HCT116 (cell line): ENCODE data around the gene CFAP300. TPM values are rescaled to one million over a fixed set of nuclear protein-coding genes. Genes with fewer than 3 reads are reported as not detected.

Source experiments
- ATAC-seq: fragments of 200-7000 bp; cut with Tn5 transposase; 2 replicates; pipeline ENCODE4 v1.9.1; 2020; ENCODE audit warnings: mild to moderate bottlenecking, moderate library complexity
- BruUV-seq: library from RNA; stranded (reverse); fragments of 400-500 nt; replicated peaks from 2 replicates; lab custom pipeline; 2021; lab: Mats Ljungman, UMichigan
- CTCF ChIA-PET: fragments of 300-600 bp; sonication (Branson Sonifier 250); formaldehyde crosslinking; loops from one replicate; lab custom pipeline; 2021; ENCODE audit warnings: antibody characterized with exemption; lab: Charles Lee
- POLR2A ChIA-PET: fragments of 300-600, 350-600 bp; sonication (Branson Sonifier 250); formaldehyde crosslinking; loops from one replicate; lab custom pipeline; 2021; ENCODE audit warnings: antibody characterized with exemption; lab: Charles Lee
- RAD21 ChIA-PET, 2 experiments: fragments of 300-600 bp; sonication (Branson Sonifier 250); formaldehyde crosslinking; loops; one replicate each; lab custom pipeline; 2023; ENCODE audit warnings: low total read pairs in 2 of 2; ENCODE audit not compliant: uncharacterized antibody in 2 of 2, unreplicated experiment in 2 of 2, low non-redundant PET in 1 of 2; lab: Charles Lee
- DNase-seq: peaks from one replicate; pipeline ENCODE4 v3.0.0-alpha.2; 2010; ENCODE audit warnings: low read depth, low spot score
- H2AFZ ChIP-seq: fragments of 200-600 bp; shearing (Covaris generic), sonication (generic); 2 replicates; pipeline ENCODE4 v1.6.1; 2017; ENCODE audit warnings: low read depth, mixed run types, mixed read lengths, antibody characterized with exemption, low read length; ENCODE audit not compliant: poor library complexity, severe bottlenecking
- H3K27ac ChIP-seq: 2 replicates; pipeline ENCODE4 v1.5.1; 2012; ENCODE audit warnings: low read depth, low read length
- H3K27me3 ChIP-seq: fragments of 200-600 bp; sonication (generic); 2 replicates; pipeline ENCODE4 v1.6.1; 2016; ENCODE audit warnings: mixed run types, low read length, mixed read lengths; ENCODE audit not compliant: insufficient read depth
- H3K36me3 ChIP-seq, 2 experiments: fragments of 200-500 bp in 1 of 2; fragments of 200-600 bp in 1 of 2; sonication (Bioruptor generic) in 1 of 2; sonication (generic) in 1 of 2; 2 replicates each; pipeline versions ENCODE4 v1.5.1 to v1.6.1; 2014 to 2016; ENCODE audit warnings: low read length in 2 of 2, inconsistent platforms in 1 of 2, mixed read lengths in 1 of 2, mixed run types in 1 of 2; ENCODE audit not compliant: insufficient read depth in 2 of 2, control insufficient read depth in 1 of 2
- H3K4me1 ChIP-seq, 2 experiments: fragments of 200-600 bp in 1 of 2; sonication (generic) in 1 of 2; 2 replicates each; pipeline versions ENCODE4 v1.5.1 to v1.6.1; 2012 to 2017; ENCODE audit warnings: low read length in 2 of 2, inconsistent platforms in 1 of 2, mild to moderate bottlenecking in 1 of 2, mixed read lengths in 1 of 2, mixed run types in 1 of 2, moderate library complexity in 1 of 2; ENCODE audit not compliant: insufficient read depth in 2 of 2, control insufficient read depth in 1 of 2
- H3K4me2 ChIP-seq: fragments of 200-600 bp; sonication (generic); 2 replicates; pipeline ENCODE4 v1.6.1; 2017; ENCODE audit warnings: mixed run types, low read length, mixed read lengths
- H3K4me3 ChIP-seq, 2 experiments: fragments of 200-600 bp in 1 of 2; sonication (generic) in 1 of 2; replicated peaks in 1 of 2; 2 replicates each; pipeline ENCODE4 v1.5.1; 2011 to 2016; ENCODE audit warnings: low read length in 2 of 2, control low read depth in 1 of 2, low read depth in 1 of 2, mild to moderate bottlenecking in 1 of 2, mixed read lengths in 1 of 2, mixed run types in 1 of 2
- H3K79me2 ChIP-seq: fragments of 200-600 bp; sonication (generic); 2 replicates; pipeline ENCODE4 v1.6.1; 2017; ENCODE audit warnings: mild to moderate bottlenecking, mixed run types, low read length, moderate library complexity, mixed read lengths; ENCODE audit not compliant: insufficient read depth
- H3K9ac ChIP-seq: fragments of 200-600 bp; sonication (generic); 2 replicates; pipeline ENCODE4 v1.6.1; 2016; ENCODE audit warnings: low read length, mixed read lengths
- H3K9me2 ChIP-seq: fragments of 200-600 bp; sonication (generic), shearing (Covaris generic); 2 replicates; pipeline ENCODE4 v1.6.1; 2017; ENCODE audit warnings: mixed run types, mild to moderate bottlenecking, moderate library complexity; ENCODE audit not compliant: insufficient read depth
- H3K9me3 ChIP-seq, 2 experiments: fragments of 200-500 bp in 1 of 2; fragments of 200-600 bp in 1 of 2; sonication (Bioruptor generic) in 1 of 2; sonication (generic) in 1 of 2; 2 replicates each; pipeline ENCODE4 v1.6.1; 2014 to 2017; ENCODE audit warnings: low read length in 2 of 2, mixed read lengths in 2 of 2, inconsistent platforms in 1 of 2, low read depth in 1 of 2, mild to moderate bottlenecking in 1 of 2, mixed run types in 1 of 2, moderate library complexity in 1 of 2; ENCODE audit not compliant: control insufficient read depth in 1 of 2, insufficient read depth in 1 of 2
- H4K20me1 ChIP-seq: fragments of 200-600 bp; sonication (generic), shearing (Covaris generic); 2 replicates; pipeline ENCODE4 v1.6.1; 2017; ENCODE audit warnings: mixed run types, mild to moderate bottlenecking, moderate library complexity; ENCODE audit not compliant: insufficient read depth
- CEBPB ChIP-seq: IDR thresholded peaks from 2 replicates; pipeline ENCODE4 v1.6.1; 2012; ENCODE audit warnings: low read depth
- CTCF ChIP-seq, 3 experiments: fragments of 200-600 bp in 1 of 3; sonication (generic) in 1 of 3; IDR thresholded peaks in 2 of 3; conservative IDR thresholded peaks in 1 of 3; 2 replicates each; pipeline ENCODE4 v1.5.1; 2012 to 2017; ENCODE audit warnings: low read depth in 2 of 3, low read length in 2 of 3, antibody characterized with exemption in 1 of 3, borderline replicate concordance in 1 of 3, control low read depth in 1 of 3, mild to moderate bottlenecking in 1 of 3, mixed read lengths in 1 of 3, mixed run types in 1 of 3, moderate library complexity in 1 of 3; ENCODE audit not compliant: insufficient read depth in 1 of 3
- FOSL1 ChIP-seq: IDR thresholded peaks from 2 replicates; pipeline ENCODE4 v1.6.1; 2012; ENCODE audit warnings: low read depth
- JUND ChIP-seq: IDR thresholded peaks from 2 replicates; pipeline ENCODE4 v1.6.1; 2012
- REST ChIP-seq: IDR thresholded peaks from 2 replicates; pipeline ENCODE4 v1.6.1; 2012; ENCODE audit warnings: low read depth
- intact Hi-C: fragments of 100-400 bp; cut with micrococcal nuclease; formaldehyde crosslinking; loops from 2 replicates; pipeline ENCODE4 v1.10.0; 2022
- total RNA-seq: library from RNA; stranded (reverse); gene quantifications from one replicate; pipeline ENCODE4 v1.2.1, GENCODE V29; 2021; ENCODE audit not compliant: unreplicated experiment

CFAP300 gene
- total RNA-seq, 1 experiment from 2014 or later, result not detected

- DNase-seq, result no peak
- H4K20me1 ChIP-seq, result no peaks in the 10 kb centered on the region
- intact Hi-C loops, result no loop called here
- BruUV-seq, result no TSS peak
- TF ChIP-seq CTCF (IDR thresholded peaks at IDR 0.05 in 2 of 3, conservative IDR thresholded peaks at IDR 0.05 in 1 of 3; ENCODE audit: borderline replicate concordance in 1 of 3, insufficient read depth in 1 of 3, low read depth in 2 of 3, low read length in 2 of 3), result no peak
- no peak for TF ChIP-seq CEBPB
- peak; percentile 58; the same call in 1 of the 2 replicates for TF ChIP-seq FOSL1
- no peak for TF ChIP-seq REST
- 0 out of 2 replicates have a peak, but pooled peaks have one; percentile 23 for TF ChIP-seq JUND
- POLR2A ChIA-PET, result no interaction called here
- H3K9ac ChIP-seq, result no peak overlapping the region
- no peaks in the 10 kb centered on the region for H3K79me2 ChIP-seq
- H3K27me3 ChIP-seq, result no peaks in the 10 kb centered on the region
- CTCF ChIA-PET, result no interaction called here
- RAD21 ChIA-PET, result no interaction called here
- no peak overlapping the region for H3K4me2 ChIP-seq
- ATAC-seq, result no peak
- H3K9me3 ChIP-seq, result no peaks in the 10 kb centered on the region
- no peaks in the 10 kb centered on the region for H3K9me2 ChIP-seq
- peaks cover 0 to 6% of the 10 kb centered on the region in 2 experiments; a peak in 2 of 4 replicates for H3K4me1 ChIP-seq
- no peaks in the 10 kb centered on the region for H3K36me3 ChIP-seq
- no peak overlapping the region for H3K27ac ChIP-seq
- H2AFZ ChIP-seq, result no peak overlapping the region
- no peak overlapping the region for H3K4me3 ChIP-seq
Observed at GRCh38 chr11:102079625-102080024, 32.4 kb downstream of the CFAP300 start.
